ENCODE measurements around the gene KAT2B. TPM values are rescaled to one million over a fixed set of nuclear protein-coding genes. Genes with fewer than 3 reads are reported as not detected.

The KAT2B gene
- total and polyA plus RNA-seq, 7 experiments from 2014 or later: 1.7 to 127 (median 61.9) TPM

DNA sequence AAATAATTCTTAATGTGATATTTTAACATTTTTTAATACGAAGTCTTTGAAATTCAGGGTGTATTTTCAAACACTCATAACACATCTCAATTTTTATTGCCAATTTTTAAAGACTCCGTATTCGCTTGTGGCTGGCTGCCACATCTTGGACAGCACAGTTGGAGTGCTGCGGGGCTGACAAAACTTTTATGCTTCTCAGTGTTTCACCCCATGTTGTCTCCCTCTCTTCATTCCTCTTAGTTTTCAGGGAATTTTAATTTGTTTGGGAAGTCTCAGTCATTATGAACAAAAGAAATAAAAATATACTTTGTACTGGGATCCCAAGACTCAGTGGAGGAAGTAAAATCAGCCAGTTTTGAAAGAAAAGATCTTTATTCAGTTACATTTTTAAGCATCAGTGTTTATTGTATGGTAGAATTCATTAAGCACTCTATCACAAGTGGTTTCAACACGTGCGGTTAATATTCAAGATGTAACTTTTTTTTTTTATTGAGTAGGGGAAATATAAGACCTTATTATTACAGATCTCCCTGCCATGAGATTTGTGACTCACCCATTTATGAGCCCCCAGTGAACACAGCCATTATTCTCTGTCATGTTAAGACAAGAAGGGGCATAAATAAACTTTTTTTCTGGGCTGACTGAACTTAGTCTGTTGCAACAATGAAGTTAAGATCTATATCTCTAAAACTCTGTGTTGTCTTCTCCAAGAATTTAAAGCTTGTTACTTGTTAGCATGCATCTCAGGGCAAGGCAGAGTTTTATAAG lies 26.8 kb downstream of the KAT2B start:
- POLR2A ChIA-PET: no interaction called here
- no peak for DNase-seq
- no peak overlapping the region for H3K4me3 ChIP-seq (ENCODE audit: low read length)
- Mint-ChIP-seq H3K4me1 (peaks cover 32 to 67% (median 59%) of the 10 kb centered on the region in 7 donors), H3K4me3 (no peak overlapping the region), H3K9me3 (peaks cover 0 to 5% (median 0%) of the 10 kb centered on the region in 11 donors), H3K36me3 (peaks cover 8 to 35% (median 21%) of the 10 kb centered on the region in 5 donors), H3K27me3 (no peaks in the 10 kb centered on the region), H3K27ac (peak overlapping the region in 2 of 9 donors; percentile 8 to 59)
- no peak overlapping the region for H3K27ac ChIP-seq (ENCODE audit: low read depth, low read length)
- CTCF ChIA-PET: no interaction called here
- peaks cover 0 to 3% of the 10 kb centered on the region in 2 donors for H3K4me1 ChIP-seq (ENCODE audit: control insufficient read depth in 2 of 2, insufficient read depth in 2 of 2, low read length in 2 of 2)
- no peaks in the 10 kb centered on the region for H3K9me3 ChIP-seq (ENCODE audit: control insufficient read depth in 2 of 3, low read length in 3 of 3)
- intact Hi-C loops (cut with micrococcal nuclease): no loop called here
- H3K27me3 ChIP-seq (ENCODE audit: control insufficient read depth in 2 of 2, insufficient read depth in 2 of 2, low read length in 2 of 2): no peaks in the 10 kb centered on the region
- ATAC-seq: no peak
- peaks cover 0 to 5% (median 0%) of the 10 kb centered on the region in 3 experiments for H3K36me3 ChIP-seq (ENCODE audit: control insufficient read depth in 2 of 3, insufficient read depth in 3 of 3, low read length in 3 of 3)

- ChIA-PET CTCF (no interaction called here), POLR2A (no interaction called here)
- Histone ChIP-seq H3K4me1 (ENCODE audit: control insufficient read depth in 2 of 2, insufficient read depth in 2 of 2, low read length in 2 of 2) (peaks cover 0 to 3% of the 10 kb centered on the region in 2 donors), H3K27me3 (ENCODE audit: control insufficient read depth in 2 of 2, insufficient read depth in 2 of 2, low read length in 2 of 2) (no peaks in the 10 kb centered on the region), H3K27ac (ENCODE audit: low read depth, low read length) (no peak overlapping the region), H3K36me3 (ENCODE audit: control insufficient read depth in 2 of 3, insufficient read depth in 3 of 3, low read length in 3 of 3) (peaks cover 0 to 17% (median 0%) of the 10 kb centered on the region in 3 experiments), H3K9me3 (ENCODE audit: control insufficient read depth in 2 of 3, low read length in 3 of 3) (no peaks in the 10 kb centered on the region), H3K4me3 (ENCODE audit: low read length) (no peak overlapping the region)
- intact Hi-C loops (cut with micrococcal nuclease): no loop called here
- peak overlapping the region in 2 of 10 donors; percentile 16 for H3K4me3 Mint-ChIP-seq
- H3K4me1 Mint-ChIP-seq: peaks cover 28 to 59% (median 50%) of the 10 kb centered on the region in 7 donors
- ATAC-seq (no peak), DNase-seq (no peak)
- no peaks in the 10 kb centered on the region for H3K27me3 Mint-ChIP-seq
- peak overlapping the region in 6 of 9 donors; percentile 13 to 62 (median 40) for H3K27ac Mint-ChIP-seq
- H3K36me3 Mint-ChIP-seq: peaks cover 8 to 40% (median 35%) of the 10 kb centered on the region in 5 donors
- peaks cover 0 to 5% (median 0%) of the 10 kb centered on the region in 11 donors for H3K9me3 Mint-ChIP-seq
Measured at GRCh38 chr3:20068512-20069177, 28.4 kb downstream of the KAT2B start.

GRCh38 chr3:20069178-20069532 lies 28.9 kb downstream of the KAT2B start:
- no peaks in the 10 kb centered on the region for H3K27me3 Mint-ChIP-seq
- intact Hi-C loops (cut with micrococcal nuclease): no loop called here
- peaks cover 0 to 5% (median 0%) of the 10 kb centered on the region in 11 donors for H3K9me3 Mint-ChIP-seq
- peaks cover 8 to 45% (median 37%) of the 10 kb centered on the region in 5 donors for H3K36me3 Mint-ChIP-seq
- DNase-seq (no peak), ATAC-seq (no peak)
- H3K4me3 Mint-ChIP-seq: peak overlapping the region in 1 of 10 donors; percentile 16
- Histone ChIP-seq H3K4me1 (ENCODE audit: control insufficient read depth in 2 of 2, insufficient read depth in 2 of 2, low read length in 2 of 2) (peaks cover 0 to 3% of the 10 kb centered on the region in 2 donors), H3K27ac (ENCODE audit: low read depth, low read length) (no peak overlapping the region), H3K9me3 (ENCODE audit: control insufficient read depth in 2 of 3, low read length in 3 of 3) (no peaks in the 10 kb centered on the region), H3K4me3 (ENCODE audit: low read length) (no peak overlapping the region), H3K36me3 (ENCODE audit: control insufficient read depth in 2 of 3, insufficient read depth in 3 of 3, low read length in 3 of 3) (peaks cover 0 to 21% (median under 1%) of the 10 kb centered on the region in 3 experiments), H3K27me3 (ENCODE audit: control insufficient read depth in 2 of 2, insufficient read depth in 2 of 2, low read length in 2 of 2) (no peaks in the 10 kb centered on the region)
- POLR2A ChIA-PET: no interaction called here
- peaks cover 26 to 54% (median 45%) of the 10 kb centered on the region in 7 donors for H3K4me1 Mint-ChIP-seq
- CTCF ChIA-PET: no interaction called here
- peak overlapping the region in 5 of 9 donors; percentile 14 to 62 (median 32) for H3K27ac Mint-ChIP-seq

DNA sequence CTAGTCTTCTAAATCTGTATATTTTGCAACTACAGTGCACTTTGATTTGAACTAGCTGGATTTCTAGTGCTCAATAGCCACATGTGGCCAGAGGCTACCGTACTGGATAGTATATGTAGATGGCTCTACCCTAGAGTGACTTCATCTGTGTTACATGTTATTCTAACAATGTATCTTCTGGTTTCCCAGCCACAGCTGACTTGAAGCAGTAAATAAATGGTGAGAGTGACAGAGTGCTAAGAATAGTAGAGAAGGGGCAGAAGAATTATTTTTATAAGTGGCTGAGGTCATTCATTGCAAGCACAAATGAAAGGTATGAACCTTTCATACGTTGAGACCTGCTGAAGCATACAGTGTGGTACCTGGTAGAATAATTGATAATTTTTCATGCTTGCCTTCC lies 30.9 kb downstream of the KAT2B start:
- peaks cover 8 to 48% (median 43%) of the 10 kb centered on the region in 5 donors for H3K36me3 Mint-ChIP-seq
- H3K4me3 Mint-ChIP-seq: no peak overlapping the region
- ChIA-PET CTCF (no interaction called here), POLR2A (interaction anchor here (0.6 kb wide), 1 partner anchor 25 kb away, joined by 3 read pairs; no protein-coding TSS in a partner anchor)
- no peaks in the 10 kb centered on the region for H3K9me3 ChIP-seq (ENCODE audit: control insufficient read depth in 2 of 3, low read length in 3 of 3)
- peaks cover 0 to 5% (median 0%) of the 10 kb centered on the region in 11 donors for H3K9me3 Mint-ChIP-seq
- no peak for DNase-seq
- peaks cover 0 to 26% (median 5%) of the 10 kb centered on the region in 3 experiments for H3K36me3 ChIP-seq (ENCODE audit: control insufficient read depth in 2 of 3, insufficient read depth in 3 of 3, low read length in 3 of 3)
- intact Hi-C loops (cut with micrococcal nuclease): loop anchor here in 1 of 2 donors (2.0 kb wide), 1 partner anchor 30 kb away; the partner anchor contains the start of gene KAT2B
- ATAC-seq: no peak
- H3K27ac Mint-ChIP-seq: peak overlapping the region in 1 of 9 donors; percentile 50
- no peak overlapping the region for H3K4me3 ChIP-seq (ENCODE audit: low read length)
- no peaks in the 10 kb centered on the region for H3K27me3 ChIP-seq (ENCODE audit: control insufficient read depth in 2 of 2, insufficient read depth in 2 of 2, low read length in 2 of 2)
- H3K27me3 Mint-ChIP-seq: no peaks in the 10 kb centered on the region
- H3K27ac ChIP-seq (ENCODE audit: low read depth, low read length): no peak overlapping the region
- no peaks in the 10 kb centered on the region for H3K4me1 ChIP-seq (ENCODE audit: control insufficient read depth in 2 of 2, insufficient read depth in 2 of 2, low read length in 2 of 2)
- peaks cover 13 to 37% (median 28%) of the 10 kb centered on the region in 7 donors for H3K4me1 Mint-ChIP-seq

GRCh38 chr3:20072422-20072821 lies 32.2 kb downstream of the KAT2B start:
- no peak overlapping the region for H3K27ac ChIP-seq (ENCODE audit: low read depth, low read length)
- H3K4me1 ChIP-seq (ENCODE audit: control insufficient read depth in 2 of 2, insufficient read depth in 2 of 2, low read length in 2 of 2): no peaks in the 10 kb centered on the region
- DNase-seq (no peak), ATAC-seq (no peak)
- peaks cover 0 to 26% (median 5%) of the 10 kb centered on the region in 3 experiments for H3K36me3 ChIP-seq (ENCODE audit: control insufficient read depth in 2 of 3, insufficient read depth in 3 of 3, low read length in 3 of 3)
- no peaks in the 10 kb centered on the region for H3K27me3 Mint-ChIP-seq
- no peak overlapping the region for H3K4me3 ChIP-seq (ENCODE audit: low read length)
- H3K9me3 ChIP-seq (ENCODE audit: control insufficient read depth in 2 of 3, low read length in 3 of 3): no peaks in the 10 kb centered on the region
- ChIA-PET POLR2A (no interaction called here), CTCF (no interaction called here)
- H3K36me3 Mint-ChIP-seq: peaks cover 8 to 59% (median 46%) of the 10 kb centered on the region in 5 donors
- intact Hi-C loops (cut with micrococcal nuclease): no loop called here
- no peak overlapping the region for H3K4me3 Mint-ChIP-seq
- no peaks in the 10 kb centered on the region for H3K27me3 ChIP-seq (ENCODE audit: control insufficient read depth in 2 of 2, insufficient read depth in 2 of 2, low read length in 2 of 2)
- peaks cover 0 to 5% (median 0%) of the 10 kb centered on the region in 11 donors for H3K9me3 Mint-ChIP-seq
- H3K27ac Mint-ChIP-seq: peak overlapping the region in 2 of 9 donors; percentile 5 to 36
- H3K4me1 Mint-ChIP-seq: peaks cover 12 to 38% (median 22%) of the 10 kb centered on the region in 7 donors

DNA sequence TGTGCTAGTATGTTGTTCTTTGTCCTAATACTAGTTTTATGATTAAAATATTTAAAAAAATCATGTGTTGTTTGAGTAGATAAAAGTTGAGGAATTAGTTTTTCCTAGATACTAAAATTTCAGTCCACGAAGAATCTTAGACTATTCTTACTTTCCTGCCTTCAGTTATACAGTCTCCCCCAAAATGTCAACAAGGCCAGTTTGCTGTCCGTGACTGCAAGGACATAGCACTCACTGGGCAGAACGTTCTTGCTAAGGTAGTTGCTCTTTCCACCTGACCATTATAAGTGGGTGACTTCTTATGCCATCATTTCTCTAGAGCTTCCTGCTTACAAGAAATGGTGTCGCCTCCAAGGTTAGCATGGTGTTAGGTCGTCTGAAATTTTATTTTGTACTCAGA lies 32.8 kb downstream of the KAT2B start:
- no peaks in the 10 kb centered on the region for H3K4me1 ChIP-seq (ENCODE audit: control insufficient read depth in 2 of 2, insufficient read depth in 2 of 2, low read length in 2 of 2)
- no peaks in the 10 kb centered on the region for H3K9me3 ChIP-seq (ENCODE audit: control insufficient read depth in 2 of 3, low read length in 3 of 3)
- DNase-seq (no peak), ATAC-seq (no peak)
- intact Hi-C loops (cut with micrococcal nuclease): no loop called here
- H3K27ac Mint-ChIP-seq: peak overlapping the region in 4 of 9 donors; percentile 5 to 70 (median 34)
- peaks cover 0 to 5% (median 0%) of the 10 kb centered on the region in 11 donors for H3K9me3 Mint-ChIP-seq
- no peak overlapping the region for H3K4me3 Mint-ChIP-seq
- no peak overlapping the region for H3K27ac ChIP-seq (ENCODE audit: low read depth, low read length)
- peaks cover 0 to 26% (median 5%) of the 10 kb centered on the region in 3 experiments for H3K36me3 ChIP-seq (ENCODE audit: control insufficient read depth in 2 of 3, insufficient read depth in 3 of 3, low read length in 3 of 3)
- H3K36me3 Mint-ChIP-seq: peaks cover 8 to 59% (median 45%) of the 10 kb centered on the region in 5 donors
- no peak overlapping the region for H3K4me3 ChIP-seq (ENCODE audit: low read length)
- H3K4me1 Mint-ChIP-seq: peaks cover 9 to 35% (median 20%) of the 10 kb centered on the region in 7 donors
- CTCF ChIA-PET: no interaction called here
- no peaks in the 10 kb centered on the region for H3K27me3 Mint-ChIP-seq
- POLR2A ChIA-PET: no interaction called here
- no peaks in the 10 kb centered on the region for H3K27me3 ChIP-seq (ENCODE audit: control insufficient read depth in 2 of 2, insufficient read depth in 2 of 2, low read length in 2 of 2)

All from naive thymus-derived CD4-positive, alpha-beta T cell (primary cell).